Measurements from ENCODE around the gene NREP. TPM values are rescaled to one million over a fixed set of nuclear protein-coding genes. Genes with fewer than 3 reads are reported as not detected.

The NREP gene
- total RNA-seq, 4 donors from 2014 or later = 6.0 to 42.0 (median 10.2) TPM

- peaks cover 3 to 16% (median 9%) of the 10 kb centered on the region in 4 donors for H3K4me1 ChIP-seq
- peak overlapping the region; percentile 48 to 69 (median 52) for H3K27ac ChIP-seq
- no peaks in the 10 kb centered on the region for H3K27me3 ChIP-seq
- no peaks in the 10 kb centered on the region for H3K36me3 ChIP-seq
- in situ Hi-C loops (cut with MboI; ENCODE audit: low pct_ligation_motif_present in 1 of 4, low pct_unique_long_range_greater_than_20kb in 1 of 4, low sequenced_read_pairs in 3 of 4) = no loop called here
- H3K9me3 ChIP-seq = no peaks in the 10 kb centered on the region
- DNase-seq = peak; percentile 66
- H3K4me3 ChIP-seq = no peak overlapping the region
- intact Hi-C loops (cut with DNase I; ENCODE audit: low total_unique reads) = no loop called here
- TF ChIP-seq POLR2AphosphoS5 (IDR thresholded peaks at IDR 0.05) (peak in 1 of 3 donors; percentile 53), POLR2A (IDR thresholded peaks at IDR 0.05) (no peak)
- WGBS, 2 donors (ENCODE audit: low coverage in 1 of 2) = 26 to 40% methylated on average over 5 to 6 of the region's 6 CpGs
These were observed 76.1 kb downstream of the NREP start for GRCh38 chr5:111680737-111681413.

- Histone ChIP-seq H3K27me3 (no peaks in the 10 kb centered on the region), H3K4me1 (peaks cover 3 to 16% (median 9%) of the 10 kb centered on the region in 4 donors), H3K36me3 (no peaks in the 10 kb centered on the region), H3K9me3 (no peaks in the 10 kb centered on the region), H3K4me3 (no peak overlapping the region), H3K27ac (no peak overlapping the region)
- 89 to 92% methylated on average over 2 to 8 of the region's 8 CpGs for WGBS, 2 donors (ENCODE audit: low coverage in 1 of 2)
- no peak for DNase-seq
- no peak for TF ChIP-seq POLR2AphosphoS5 (IDR thresholded peaks at IDR 0.05)
- TF ChIP-seq POLR2A (IDR thresholded peaks at IDR 0.05) = no peak
- no peak for TF ChIP-seq EP300 (IDR thresholded peaks at IDR 0.05; ENCODE audit: low read depth)
- TF ChIP-seq CTCF (IDR thresholded peaks at IDR 0.05) = no peak
- in situ Hi-C loops (cut with MboI; ENCODE audit: low pct_ligation_motif_present in 1 of 4, low pct_unique_long_range_greater_than_20kb in 1 of 4, low sequenced_read_pairs in 3 of 4) (no loop called here), intact Hi-C loops (cut with DNase I; ENCODE audit: low total_unique reads) (no loop called here)
These were observed 77.4 kb downstream of the NREP start for GRCh38 chr5:111679611-111680010.

Small RNA genes within 50 kb of the gene (small RNA-seq; reads per million reads assigned to genes)
- 0 reads per million in 4 donors for gene RN7SKP57

Other genes starting within 250 kb of the NREP start
- gene STARD4, start 244.7 kb downstream of the NREP start, total RNA-seq = 100 to 1,000 TPM in 1 of 4 donors, 10 to 100 TPM in 3; 12.0 to 178 (median 19.3) TPM